HEK293T (cell line): ENCODE results near the gene ALK.

Experiments used
- ARNT ChIP-seq: fragments of 450-650 bp; IDR thresholded peaks from 2 replicates; pipeline ENCODE4 v1.6.1; 2017; ENCODE audit warnings: mild to moderate bottlenecking
- CTBP1 ChIP-seq: fragments of 450-650 bp; IDR thresholded peaks from 2 replicates; pipeline ENCODE4 v1.6.1; 2016; ENCODE audit warnings: borderline replicate concordance
- ELF4 ChIP-seq: fragments of 450-650 bp; IDR thresholded peaks from 2 replicates; pipeline ENCODE4 v1.6.1; 2017; ENCODE audit warnings: antibody characterized with exemption
- FOXA1 ChIP-seq: fragments of 450-650 bp; IDR thresholded peaks from 2 replicates; pipeline ENCODE4 v1.6.1; 2016; ENCODE audit warnings: mild to moderate bottlenecking
- FOXM1 ChIP-seq: fragments of 450-650 bp; IDR thresholded peaks from 2 replicates; pipeline ENCODE4 v1.6.1; 2017; ENCODE audit warnings: mild to moderate bottlenecking, borderline replicate concordance
- HDGF ChIP-seq: fragments of 450-650 bp; IDR thresholded peaks from 2 replicates; pipeline ENCODE4 v1.6.1; 2017; ENCODE audit warnings: antibody characterized with exemption, borderline replicate concordance
- SP1 ChIP-seq: fragments of 450-650 bp; IDR thresholded peaks from 2 replicates; pipeline ENCODE4 v1.6.1; 2017
- SUZ12 ChIP-seq: fragments of 450-650 bp; IDR thresholded peaks from 2 replicates; pipeline ENCODE4 v1.6.1; 2016; ENCODE audit warnings: mild to moderate bottlenecking
- TARDBP ChIP-seq: fragments of 450-650 bp; IDR thresholded peaks from 2 replicates; pipeline ENCODE4 v1.6.1; 2016
- ZNF384 ChIP-seq: fragments of 450-650 bp; IDR thresholded peaks from 2 replicates; pipeline ENCODE4 v1.6.1; 2016
- TF ChIP-seq, protein P1 (sequence below): fragments of 450-650 bp; IDR thresholded peaks from 2 replicates; pipeline ENCODE4 v1.6.1; 2016

DNA sequence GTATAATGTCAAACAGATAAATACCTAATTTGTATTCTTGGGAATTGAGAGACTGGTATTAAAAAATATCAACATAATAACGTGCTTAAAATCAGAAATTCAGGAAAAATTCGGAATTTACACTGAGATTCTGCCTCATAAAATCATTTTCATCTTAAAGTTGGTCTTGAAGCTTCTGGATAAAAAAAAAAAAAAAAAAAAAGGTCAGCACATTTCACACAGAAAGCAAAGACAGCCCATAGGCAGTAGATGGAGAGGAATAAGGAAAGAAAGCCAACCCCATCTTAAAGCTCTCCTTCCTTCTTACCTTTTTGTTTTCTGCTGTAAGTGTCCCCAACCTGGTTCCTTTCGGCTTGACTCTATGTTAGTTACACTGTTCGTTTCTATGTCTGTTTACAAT, 41.5 kb upstream of the ALK start:
- no peak for TF ChIP-seq ELF4
- TF ChIP-seq SP1, result no peak
- no peak for TF ChIP-seq CTBP1
- no peak for TF ChIP-seq ARNT
- no peak for TF ChIP-seq HDGF
- TF ChIP-seq, protein P1, sequence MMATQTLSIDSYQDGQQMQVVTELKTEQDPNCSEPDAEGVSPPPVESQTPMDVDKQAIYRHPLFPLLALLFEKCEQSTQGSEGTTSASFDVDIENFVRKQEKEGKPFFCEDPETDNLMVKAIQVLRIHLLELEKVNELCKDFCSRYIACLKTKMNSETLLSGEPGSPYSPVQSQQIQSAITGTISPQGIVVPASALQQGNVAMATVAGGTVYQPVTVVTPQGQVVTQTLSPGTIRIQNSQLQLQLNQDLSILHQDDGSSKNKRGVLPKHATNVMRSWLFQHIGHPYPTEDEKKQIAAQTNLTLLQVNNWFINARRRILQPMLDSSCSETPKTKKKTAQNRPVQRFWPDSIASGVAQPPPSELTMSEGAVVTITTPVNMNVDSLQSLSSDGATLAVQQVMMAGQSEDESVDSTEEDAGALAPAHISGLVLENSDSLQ, result no peak
- TF ChIP-seq TARDBP, result no peak
- TF ChIP-seq ZNF384, result no peak
- TF ChIP-seq SUZ12, result no peak
- no peak for TF ChIP-seq FOXM1
- TF ChIP-seq FOXA1, result no peak
